Neural cell (in vitro differentiated cells): ENCODE measurements around the gene PKHD1. TPM values are rescaled to one million over a fixed set of nuclear protein-coding genes. Genes with fewer than 3 reads are reported as not detected.

Source experiments
- H2AFZ ChIP-seq: fragments of 200-600, 300-800 bp; sonication (generic), shearing (Covaris generic); 2 replicates; pipeline ENCODE4 v1.6.0; 2014; ENCODE audit warnings: low read depth, mild to moderate bottlenecking, antibody characterized with exemption, low read length, moderate library complexity
- H3F3A ChIP-seq: fragments of 200-600 bp; shearing (Covaris generic); 2 replicates; pipeline ENCODE4 v1.6.1; 2016; ENCODE audit warnings: mild to moderate bottlenecking, moderate library complexity, mixed read lengths, antibody characterized with exemption, low read length; ENCODE audit not compliant: insufficient read depth, poor library complexity, severe bottlenecking
- H3K27ac ChIP-seq: fragments of 200-600, 300-800 bp; sonication (generic), shearing (Covaris generic); 2 replicates; pipeline ENCODE4 v1.5.1; 2014; ENCODE audit warnings: mild to moderate bottlenecking, low read length, moderate library complexity
- H3K27me3 ChIP-seq: fragments of 300-800, 200-600 bp; sonication (generic), shearing (Covaris generic); 2 replicates; pipeline ENCODE4 v1.6.0; 2014; ENCODE audit warnings: mild to moderate bottlenecking, low read depth, low read length, moderate library complexity; ENCODE audit not compliant: insufficient read depth
- H3K36me3 ChIP-seq: fragments of 300-800, 200-600 bp; sonication (generic), shearing (Covaris generic); 2 replicates; pipeline ENCODE4 v1.5.1; 2014; ENCODE audit warnings: mild to moderate bottlenecking, antibody characterized with exemption, low read length, moderate library complexity; ENCODE audit not compliant: insufficient read depth
- H3K4me2 ChIP-seq: fragments of 300-800, 200-600 bp; sonication (generic), shearing (Covaris generic); 2 replicates; pipeline ENCODE4 v1.6.0; 2014; ENCODE audit warnings: mild to moderate bottlenecking, low read length
- H3K4me3 ChIP-seq: fragments of 300-800, 200-600 bp; sonication (generic), shearing (Covaris generic); 2 replicates; pipeline ENCODE4 v1.5.1; 2014; ENCODE audit warnings: mild to moderate bottlenecking, low read length, moderate library complexity
- H3K79me2 ChIP-seq: fragments of 200-600 bp; shearing (Covaris generic); replicated peaks from 2 replicates; pipeline ENCODE4 v1.6.0; 2014; ENCODE audit warnings: mild to moderate bottlenecking, low read length, moderate library complexity; ENCODE audit not compliant: insufficient read depth
- H3K9ac ChIP-seq: fragments of 300-800, 200-600 bp; sonication (generic), shearing (Covaris generic); 2 replicates; pipeline ENCODE4 v1.6.1; 2016; ENCODE audit warnings: mild to moderate bottlenecking, low read length, mixed read lengths
- H3K9me2 ChIP-seq: fragments of 200-600 bp; shearing (Covaris generic); 2 replicates; pipeline ENCODE4 v1.6.1; 2016; ENCODE audit warnings: mild to moderate bottlenecking, low read length, mixed read lengths; ENCODE audit not compliant: insufficient read depth
- H3K9me3 ChIP-seq: fragments of 200-600, 300-800 bp; sonication (generic), shearing (Covaris generic); 2 replicates; pipeline ENCODE4 v1.6.1; 2016; ENCODE audit warnings: mild to moderate bottlenecking, mixed run types, low read length, moderate library complexity, mixed read lengths
- H4K20me1 ChIP-seq: fragments of 200-600 bp; shearing (Covaris generic); 2 replicates; pipeline ENCODE4 v1.6.1; 2016; ENCODE audit warnings: mild to moderate bottlenecking, mixed run types; ENCODE audit not compliant: insufficient read depth
- EP300 ChIP-seq: fragments of 450-650 bp; conservative IDR thresholded peaks from 2 replicates; pipeline ENCODE4 v1.6.1; 2014; ENCODE audit warnings: antibody characterized with exemption, mild to moderate bottlenecking, moderate library complexity; ENCODE audit not compliant: poor library complexity, severe bottlenecking
- EZH2 ChIP-seq: fragments of 200-600, 300-800 bp; shearing (Covaris generic), sonication (generic); IDR thresholded peaks from 2 replicates; pipeline ENCODE4 v1.6.1; 2014; ENCODE audit warnings: antibody characterized with exemption, low read length, borderline replicate concordance, mild to moderate bottlenecking; ENCODE audit not compliant: insufficient read depth, poor library complexity, severe bottlenecking
- MXI1 ChIP-seq: fragments of 450-650 bp; conservative IDR thresholded peaks from 2 replicates; pipeline ENCODE4 v1.6.1; 2014; ENCODE audit warnings: antibody characterized with exemption, mild to moderate bottlenecking; ENCODE audit not compliant: poor library complexity, severe bottlenecking
- POLR2AphosphoS5 ChIP-seq: IDR thresholded peaks from 2 replicates; pipeline ENCODE4 v1.6.1; 2012
- RAD21 ChIP-seq: fragments of 450-650 bp; conservative IDR thresholded peaks from 2 replicates; pipeline ENCODE4 v1.6.1; 2014; ENCODE audit warnings: antibody characterized with exemption, mild to moderate bottlenecking, moderate library complexity
- SMC3 ChIP-seq: fragments of 450-650 bp; conservative IDR thresholded peaks from 2 replicates; pipeline ENCODE4 v1.6.1; 2014; ENCODE audit warnings: antibody characterized with exemption, mild to moderate bottlenecking, moderate library complexity; ENCODE audit not compliant: poor library complexity
- TAF1 ChIP-seq: IDR thresholded peaks from 2 replicates; pipeline ENCODE4 v1.6.1; 2012; ENCODE audit warnings: low read depth
- polyA plus RNA-seq: library from polyadenylated mRNA; depleted of rRNA; stranded (reverse); fragments of >200 nt; gene quantifications from 2 replicates; pipeline ENCODE4 v1.2.3, GENCODE V29; 2014
- TF ChIP-seq, protein P1 (sequence below): fragments of 450-650 bp; IDR thresholded peaks from 2 replicates; pipeline ENCODE4 v1.5.1; 2014; ENCODE audit warnings: antibody characterized with exemption, mild to moderate bottlenecking, moderate library complexity; ENCODE audit not compliant: poor library complexity, severe bottlenecking
- TF ChIP-seq, protein P2 (sequence below): IDR thresholded peaks from 2 replicates; pipeline ENCODE4 v1.6.1; 2012; ENCODE audit warnings: borderline replicate concordance

PKHD1 gene
- polyA plus RNA-seq, 1 donor from 2014 or later, result not detected

DNA sequence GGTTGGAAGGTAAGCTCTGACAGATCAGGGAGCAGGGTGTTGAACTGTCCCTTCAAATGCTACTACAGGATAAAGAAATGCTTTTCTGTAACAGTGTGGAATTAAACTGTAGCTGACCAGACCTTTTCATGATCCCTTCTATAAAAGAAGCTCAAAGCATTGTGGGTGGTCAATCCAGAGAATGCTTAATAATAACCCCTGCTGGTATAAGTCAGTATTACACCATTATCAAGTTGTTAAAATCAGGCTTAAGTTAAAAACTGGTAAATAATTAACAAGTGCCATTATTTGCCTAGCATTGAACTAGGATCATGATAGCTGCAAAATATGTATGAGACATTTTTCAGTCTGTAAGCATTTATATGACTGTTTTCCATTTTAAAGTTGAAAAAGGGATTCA is 468.9 kb downstream of the PKHD1 start:
- Histone ChIP-seq H3K4me2 (no peak overlapping the region), H3K9ac (no peak overlapping the region), H3K27ac (no peak overlapping the region), H3K36me3 (no peaks in the 10 kb centered on the region), H2AFZ (no peak overlapping the region), H3K79me2 (no peaks in the 10 kb centered on the region), H4K20me1 (no peaks in the 10 kb centered on the region), H3F3A (no peaks in the 10 kb centered on the region), H3K9me2 (no peaks in the 10 kb centered on the region), H3K9me3 (no peaks in the 10 kb centered on the region), H3K27me3 (no peaks in the 10 kb centered on the region), H3K4me3 (no peak overlapping the region)
- no peak for TF ChIP-seq RAD21
- TF ChIP-seq, protein P1, sequence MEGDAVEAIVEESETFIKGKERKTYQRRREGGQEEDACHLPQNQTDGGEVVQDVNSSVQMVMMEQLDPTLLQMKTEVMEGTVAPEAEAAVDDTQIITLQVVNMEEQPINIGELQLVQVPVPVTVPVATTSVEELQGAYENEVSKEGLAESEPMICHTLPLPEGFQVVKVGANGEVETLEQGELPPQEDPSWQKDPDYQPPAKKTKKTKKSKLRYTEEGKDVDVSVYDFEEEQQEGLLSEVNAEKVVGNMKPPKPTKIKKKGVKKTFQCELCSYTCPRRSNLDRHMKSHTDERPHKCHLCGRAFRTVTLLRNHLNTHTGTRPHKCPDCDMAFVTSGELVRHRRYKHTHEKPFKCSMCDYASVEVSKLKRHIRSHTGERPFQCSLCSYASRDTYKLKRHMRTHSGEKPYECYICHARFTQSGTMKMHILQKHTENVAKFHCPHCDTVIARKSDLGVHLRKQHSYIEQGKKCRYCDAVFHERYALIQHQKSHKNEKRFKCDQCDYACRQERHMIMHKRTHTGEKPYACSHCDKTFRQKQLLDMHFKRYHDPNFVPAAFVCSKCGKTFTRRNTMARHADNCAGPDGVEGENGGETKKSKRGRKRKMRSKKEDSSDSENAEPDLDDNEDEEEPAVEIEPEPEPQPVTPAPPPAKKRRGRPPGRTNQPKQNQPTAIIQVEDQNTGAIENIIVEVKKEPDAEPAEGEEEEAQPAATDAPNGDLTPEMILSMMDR, result peak; percentile 26

DNA sequence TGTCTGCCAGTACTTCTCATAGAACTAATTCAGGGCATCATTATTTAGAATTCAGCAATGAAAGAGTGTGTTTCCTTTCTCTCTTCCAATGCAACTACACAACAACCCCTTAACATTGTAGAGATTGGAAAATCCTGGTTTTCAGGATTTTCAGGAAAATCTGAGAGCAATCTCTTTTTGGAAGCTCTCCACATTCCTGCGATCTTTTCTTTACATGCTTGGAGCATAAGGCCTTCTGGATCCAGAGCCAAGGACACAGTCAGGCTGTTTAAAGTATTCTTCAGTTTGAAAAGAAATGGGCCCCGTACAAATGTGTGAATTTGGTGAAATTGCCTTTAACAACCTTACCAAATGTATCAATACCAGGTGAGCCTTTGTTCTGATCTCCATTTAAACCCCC is 469.7 kb downstream of the PKHD1 start:
- Histone ChIP-seq H3K36me3 (no peaks in the 10 kb centered on the region), H3K9me2 (no peaks in the 10 kb centered on the region), H3K9ac (no peak overlapping the region), H3K27ac (no peak overlapping the region), H3F3A (no peaks in the 10 kb centered on the region), H3K27me3 (no peaks in the 10 kb centered on the region), H3K4me3 (no peak overlapping the region), H3K4me2 (no peak overlapping the region), H3K9me3 (no peaks in the 10 kb centered on the region), H3K79me2 (no peaks in the 10 kb centered on the region), H2AFZ (no peak overlapping the region), H4K20me1 (no peaks in the 10 kb centered on the region)
- TF ChIP-seq TAF1, result no peak
- no peak for TF ChIP-seq MXI1
- TF ChIP-seq SMC3, result no peak
- TF ChIP-seq EP300, result no peak
- TF ChIP-seq, protein P1, result no peak
- no peak for TF ChIP-seq POLR2AphosphoS5
- no peak for TF ChIP-seq RAD21
- TF ChIP-seq, protein P2, sequence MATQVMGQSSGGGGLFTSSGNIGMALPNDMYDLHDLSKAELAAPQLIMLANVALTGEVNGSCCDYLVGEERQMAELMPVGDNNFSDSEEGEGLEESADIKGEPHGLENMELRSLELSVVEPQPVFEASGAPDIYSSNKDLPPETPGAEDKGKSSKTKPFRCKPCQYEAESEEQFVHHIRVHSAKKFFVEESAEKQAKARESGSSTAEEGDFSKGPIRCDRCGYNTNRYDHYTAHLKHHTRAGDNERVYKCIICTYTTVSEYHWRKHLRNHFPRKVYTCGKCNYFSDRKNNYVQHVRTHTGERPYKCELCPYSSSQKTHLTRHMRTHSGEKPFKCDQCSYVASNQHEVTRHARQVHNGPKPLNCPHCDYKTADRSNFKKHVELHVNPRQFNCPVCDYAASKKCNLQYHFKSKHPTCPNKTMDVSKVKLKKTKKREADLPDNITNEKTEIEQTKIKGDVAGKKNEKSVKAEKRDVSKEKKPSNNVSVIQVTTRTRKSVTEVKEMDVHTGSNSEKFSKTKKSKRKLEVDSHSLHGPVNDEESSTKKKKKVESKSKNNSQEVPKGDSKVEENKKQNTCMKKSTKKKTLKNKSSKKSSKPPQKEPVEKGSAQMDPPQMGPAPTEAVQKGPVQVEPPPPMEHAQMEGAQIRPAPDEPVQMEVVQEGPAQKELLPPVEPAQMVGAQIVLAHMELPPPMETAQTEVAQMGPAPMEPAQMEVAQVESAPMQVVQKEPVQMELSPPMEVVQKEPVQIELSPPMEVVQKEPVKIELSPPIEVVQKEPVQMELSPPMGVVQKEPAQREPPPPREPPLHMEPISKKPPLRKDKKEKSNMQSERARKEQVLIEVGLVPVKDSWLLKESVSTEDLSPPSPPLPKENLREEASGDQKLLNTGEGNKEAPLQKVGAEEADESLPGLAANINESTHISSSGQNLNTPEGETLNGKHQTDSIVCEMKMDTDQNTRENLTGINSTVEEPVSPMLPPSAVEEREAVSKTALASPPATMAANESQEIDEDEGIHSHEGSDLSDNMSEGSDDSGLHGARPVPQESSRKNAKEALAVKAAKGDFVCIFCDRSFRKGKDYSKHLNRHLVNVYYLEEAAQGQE, result no peak
- TF ChIP-seq EZH2, result no peak
